ENCODE data around the gene THG1L. TPM values are rescaled to one million over a fixed set of nuclear protein-coding genes. Genes with fewer than 3 reads are reported as not detected.

Gene THG1L
- total and polyA plus RNA-seq, 2 donors (not counting 1 experiment from before 2014, with no cell fraction given), result 5.1 to 14.6 TPM

GRCh38 chr5:157758706-157759105 is 27.5 kb downstream of the THG1L start:
- no peaks in the 10 kb centered on the region for H3K27me3 Mint-ChIP-seq
- WGBS (ENCODE audit: insufficient coverage), result 100% methylated on average over 1 of the region's 1 CpG
- Histone ChIP-seq H3K9ac (ENCODE audit: low read length) (no peak overlapping the region), H3K4me3 (ENCODE audit: control extremely low read depth in 1 of 5, extremely low read depth in 1 of 5, insufficient read depth in 1 of 5, low read depth in 2 of 5, low read length in 4 of 5) (no peak overlapping the region), H3K27ac (ENCODE audit: low read length in 2 of 2) (no peak overlapping the region), H3K36me3 (replicated peaks in 1 of 2; ENCODE audit: control extremely low read depth in 1 of 2, control insufficient read depth in 1 of 2, extremely low read depth in 1 of 2, insufficient read depth in 2 of 2, low read length in 1 of 2) (peaks cover 2 to 23% of the 10 kb centered on the region in 2 experiments), H3K9me3 (ENCODE audit: control extremely low read depth in 1 of 3, control insufficient read depth in 2 of 3, insufficient read depth in 1 of 3, low read length in 2 of 3) (no peaks in the 10 kb centered on the region), H2AFZ (ENCODE audit: insufficient read depth, low read depth, low read length, poor library complexity, severe bottlenecking) (no peak overlapping the region), H3K27me3 (replicated peaks in 1 of 4; ENCODE audit: control extremely low read depth in 1 of 4, control insufficient read depth in 3 of 4, insufficient read depth in 4 of 4, low read length in 3 of 4) (no peaks in the 10 kb centered on the region), H4K20me1 (ENCODE audit: control insufficient read depth, insufficient read depth, low read length, poor library complexity, severe bottlenecking) (no peaks in the 10 kb centered on the region), H3K4me2 (replicated peaks; ENCODE audit: low read depth, low read length, poor library complexity, severe bottlenecking) (no peak overlapping the region), H3K79me2 (ENCODE audit: control insufficient read depth, insufficient read depth, low read length) (no peaks in the 10 kb centered on the region), H3K4me1 (ENCODE audit: control insufficient read depth in 2 of 2, insufficient read depth in 2 of 2, low read length in 2 of 2) (peaks cover 0 to 4% of the 10 kb centered on the region in 2 donors)
- DNase-seq (no peak), ATAC-seq (ENCODE audit: low read depth) (no peak)
- H3K4me1 Mint-ChIP-seq, result no peaks in the 10 kb centered on the region
- H3K9me3 Mint-ChIP-seq (ENCODE audit: insufficient read depth), result no peaks in the 10 kb centered on the region
- TF ChIP-seq CTCF (IDR thresholded peaks at IDR 0.05) (no peak), EZH2 (IDR thresholded peaks at IDR 0.05; ENCODE audit: borderline replicate concordance, insufficient read depth, low read depth, low read length, poor library complexity, severe bottlenecking) (no peak)
- CTCF ChIA-PET, result interaction anchor here (1.8 to 2.8 kb wide), 4 partner anchors 10 to 1373 kb away, joined by 4 to 10 read pairs (median 6); no protein-coding TSS in a partner anchor
- intact Hi-C loops (cut with micrococcal nuclease), result no loop called here
- POLR2A ChIA-PET, result no interaction called here
- no peak overlapping the region for H3K27ac Mint-ChIP-seq
- H3K4me3 Mint-ChIP-seq, result no peak overlapping the region

DNA sequence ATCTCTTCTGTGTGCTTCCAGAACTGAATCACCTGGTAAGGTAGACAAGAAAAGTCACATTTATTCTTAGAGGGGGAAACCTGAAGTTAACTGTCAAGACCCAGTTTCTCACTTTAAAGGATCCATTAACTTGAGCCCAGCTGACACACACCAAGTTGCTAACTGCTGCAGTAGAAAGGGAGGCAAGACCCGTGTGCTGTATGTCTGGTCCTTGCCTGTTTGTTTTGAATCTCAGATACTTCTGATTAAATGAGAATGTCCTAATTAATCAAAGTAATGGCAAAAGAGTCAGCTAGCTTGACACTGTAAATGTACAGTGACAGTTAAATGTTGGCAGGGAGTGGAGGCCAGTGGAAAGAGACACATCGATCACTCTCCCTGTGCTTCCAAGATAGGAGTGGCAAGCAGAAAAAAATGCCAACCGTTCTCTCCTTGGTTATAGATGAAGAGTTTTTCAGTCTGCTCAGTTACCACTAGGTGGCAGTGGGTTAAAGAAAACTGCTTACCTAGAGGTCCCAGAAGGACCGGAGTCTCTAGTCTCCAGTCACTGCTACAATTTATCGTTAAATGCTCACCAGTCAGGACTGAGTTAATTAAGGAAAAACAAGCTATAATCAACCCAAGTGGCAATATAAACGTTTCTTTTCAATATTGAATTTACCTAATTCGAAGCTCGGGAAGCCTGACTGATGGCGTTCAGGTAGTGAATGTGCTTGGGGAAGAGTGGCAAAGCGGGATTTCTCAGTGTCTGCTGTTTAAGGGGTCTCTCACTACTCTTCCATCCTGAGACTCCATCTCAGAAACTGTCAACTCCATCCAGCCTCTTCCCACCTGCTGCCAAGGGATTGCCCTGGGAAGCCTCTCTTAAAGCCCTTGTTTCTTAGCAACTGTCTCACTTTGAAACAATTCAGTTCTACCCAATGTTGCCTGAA is 30.7 kb downstream of the THG1L start:
- CTCF ChIA-PET, result interaction anchor here (0.5 to 3.5 kb wide), 18 partner anchors 8 to 1370 kb away, joined by 3 to 20 read pairs (median 4); partner anchors contain the start of genes LSM11 and NIPAL4
- H3K27ac Mint-ChIP-seq, result no peak overlapping the region
- no peaks in the 10 kb centered on the region for H3K27me3 Mint-ChIP-seq
- intact Hi-C loops (cut with micrococcal nuclease), result loop anchor here (1.0 kb wide), 1 partner anchor 1371 kb away; no protein-coding TSS in a partner anchor
- peak; percentile 82 for TF ChIP-seq CTCF (IDR thresholded peaks at IDR 0.05)
- no peak for TF ChIP-seq EZH2 (IDR thresholded peaks at IDR 0.05; ENCODE audit: borderline replicate concordance, insufficient read depth, low read depth, low read length, poor library complexity, severe bottlenecking)
- H3K4me3 Mint-ChIP-seq, result no peak overlapping the region
- peak; percentile 63 for DNase-seq
- Histone ChIP-seq H3K36me3 (replicated peaks in 1 of 2; ENCODE audit: control extremely low read depth in 1 of 2, control insufficient read depth in 1 of 2, extremely low read depth in 1 of 2, insufficient read depth in 2 of 2, low read length in 1 of 2) (peaks cover 0 to 4% of the 10 kb centered on the region in 2 experiments), H3K27me3 (replicated peaks in 1 of 4; ENCODE audit: control extremely low read depth in 1 of 4, control insufficient read depth in 3 of 4, insufficient read depth in 4 of 4, low read length in 3 of 4) (no peaks in the 10 kb centered on the region), H2AFZ (ENCODE audit: insufficient read depth, low read depth, low read length, poor library complexity, severe bottlenecking) (no peak overlapping the region), H3K4me3 (ENCODE audit: control extremely low read depth in 1 of 5, extremely low read depth in 1 of 5, insufficient read depth in 1 of 5, low read depth in 2 of 5, low read length in 4 of 5) (no peak overlapping the region), H3K9me3 (ENCODE audit: control extremely low read depth in 1 of 3, control insufficient read depth in 2 of 3, insufficient read depth in 1 of 3, low read length in 2 of 3) (no peaks in the 10 kb centered on the region), H3K4me1 (ENCODE audit: control insufficient read depth in 2 of 2, insufficient read depth in 2 of 2, low read length in 2 of 2) (peaks cover 0 to 4% of the 10 kb centered on the region in 2 donors), H3K79me2 (ENCODE audit: control insufficient read depth, insufficient read depth, low read length) (no peaks in the 10 kb centered on the region), H3K4me2 (replicated peaks; ENCODE audit: low read depth, low read length, poor library complexity, severe bottlenecking) (peak overlapping the region; percentile 3), H4K20me1 (ENCODE audit: control insufficient read depth, insufficient read depth, low read length, poor library complexity, severe bottlenecking) (no peaks in the 10 kb centered on the region), H3K9ac (ENCODE audit: low read length) (no peak overlapping the region), H3K27ac (ENCODE audit: low read length in 2 of 2) (no peak overlapping the region)
- 39% methylated on average over 3 of the region's 10 CpGs for whole genome bisulfite sequencing (ENCODE audit: insufficient coverage)
- ATAC-seq (ENCODE audit: low read depth), result peak; percentile 76
- no peaks in the 10 kb centered on the region for H3K9me3 Mint-ChIP-seq (ENCODE audit: insufficient read depth)
- no peaks in the 10 kb centered on the region for H3K4me1 Mint-ChIP-seq
- POLR2A ChIA-PET, result no interaction called here

Measured in B cell (primary cell).